NCI-H1930 (cell line): ENCODE measurements around the gene AHCY.
"Not testable (repeated sequence)": the region's sequence is repeated elsewhere in the genome, so short reads cannot be mapped to it uniquely, and the experiment has no call there.

Experiments used
- DNase-seq, 2 experiments: peaks; one replicate each; lab custom pipeline; 2025; lab: John Stamatoyannopoulos, UW

Gene AHCY

GRCh38 chr20:34256629-34257124 lies 46.5 kb downstream of the AHCY start:
- DNase-seq = no peak

GRCh38 chr20:34254979-34255378 lies 48.2 kb downstream of the AHCY start:
- no peak for DNase-seq

- not testable (repeated sequence) for DNase-seq
Observed at GRCh38 chr20:34252431-34253086, 50.6 kb downstream of the AHCY start.

- no peak for DNase-seq
Observed at GRCh38 chr20:34251619-34252018, 51.5 kb downstream of the AHCY start.

- DNase-seq = no peak
Observed at GRCh38 chr20:34250005-34250404, 53.1 kb downstream of the AHCY start.

- DNase-seq = no peak
Observed at GRCh38 chr20:34249291-34249690, 53.9 kb downstream of the AHCY start.

GRCh38 chr20:34246126-34246626 lies 57.0 kb downstream of the AHCY start:
- DNase-seq = no peak

- no peak for DNase-seq
Observed at GRCh38 chr20:34243377-34243776, 59.8 kb downstream of the AHCY start.

- no peak for DNase-seq
Observed at GRCh38 chr20:34242879-34243278, 60.3 kb downstream of the AHCY start.

- not testable (repeated sequence) for DNase-seq
Observed at GRCh38 chr20:34242015-34242414, 61.1 kb downstream of the AHCY start.

GRCh38 chr20:34240693-34241615 lies 62.2 kb downstream of the AHCY start, which contains the start of gene ASIP:
TSS of gene ASIP (plus strand) at chr20:34241423. CDS start at chr20:34260375, 18,952 bp downstream.
- no peak for DNase-seq

GRCh38 chr20:34240121-34240520 lies 63.0 kb downstream of the AHCY start:
- DNase-seq = no peak

- no peak for DNase-seq
Observed at GRCh38 chr20:34237942-34238341, 65.2 kb downstream of the AHCY start.

GRCh38 chr20:34235875-34236274 lies 67.3 kb downstream of the AHCY start:
- no peak for DNase-seq

- no peak for DNase-seq
Observed at GRCh38 chr20:34233687-34234086, 69.5 kb downstream of the AHCY start.

GRCh38 chr20:34232494-34233087 lies 70.6 kb downstream of the AHCY start:
- DNase-seq = no peak

GRCh38 chr20:34231634-34232033 lies 71.5 kb downstream of the AHCY start:
- DNase-seq = no peak
